Small intestine (tissue), 7 donors: ENCODE data around the gene SUSD1. TPM values are rescaled to one million over a fixed set of nuclear protein-coding genes. Genes with fewer than 3 reads are reported as not detected.

Source experiments
- DNase-seq, 2 donors: peaks; one replicate each; pipeline versions ENCODE4 v3.0.0 to v3.0.0-alpha.2; 2013
- FAIRE-seq: peaks from 2 replicates; lab custom pipeline; 2012; peaks lifted over from hg19 to GRCh38; lab: Jason Lieb, UNC
- H3K27ac ChIP-seq, 3 donors: one replicate each; pipeline ENCODE4 v1.5.1; 2013; ENCODE audit warnings: low read length in 2 of 3, mild to moderate bottlenecking in 2 of 3, control low read depth in 1 of 3, inconsistent platforms in 1 of 3, low read depth in 1 of 3, moderate library complexity in 1 of 3
- H3K27me3 ChIP-seq, 3 donors: one replicate each; pipeline ENCODE4 v1.6.1; 2013; ENCODE audit warnings: low read length in 3 of 3, inconsistent platforms in 1 of 3; ENCODE audit not compliant: control insufficient read depth in 3 of 3, insufficient read depth in 3 of 3
- H3K36me3 ChIP-seq, 3 donors: one replicate each; pipeline ENCODE4 v1.6.1; 2013; ENCODE audit warnings: low read length in 3 of 3, inconsistent platforms in 1 of 3, low read depth in 1 of 3, mild to moderate bottlenecking in 1 of 3, moderate library complexity in 1 of 3; ENCODE audit not compliant: control insufficient read depth in 3 of 3, insufficient read depth in 2 of 3
- H3K4me1 ChIP-seq, 3 donors: one replicate each; pipeline ENCODE4 v1.6.1; 2013; ENCODE audit warnings: low read length in 2 of 3, inconsistent platforms in 1 of 3, low read depth in 1 of 3, mild to moderate bottlenecking in 1 of 3, moderate library complexity in 1 of 3; ENCODE audit not compliant: control insufficient read depth in 3 of 3, insufficient read depth in 2 of 3
- H3K4me3 ChIP-seq, 3 donors: one replicate each; pipeline ENCODE4 v1.5.1; 2013; ENCODE audit warnings: low read length in 3 of 3, control low read depth in 1 of 3, inconsistent platforms in 1 of 3, low read depth in 1 of 3, mild to moderate bottlenecking in 1 of 3, moderate library complexity in 1 of 3
- H3K9me3 ChIP-seq, 2 donors: one replicate each; pipeline ENCODE4 v1.6.1; 2013; ENCODE audit warnings: low read depth in 1 of 2, low read length in 1 of 2; ENCODE audit not compliant: control insufficient read depth in 2 of 2, insufficient read depth in 1 of 2
- WGBS, 3 donors: extraction: QIAGEN DNeasy Blood & Tissue Kit; methylation state at CpG; one replicate each; pipeline ENCODE4 v1.1.7; 2013; 5-methylcytosine and 5-hydroxymethylcytosine counted together
- polyA plus RNA-seq, 4 donors: library from polyadenylated mRNA; stranded (reverse) in 3 of 4; unstranded in 1 of 4; fragments of 200-250 nt in 3 of 4; fragments of 120-200 nt in 1 of 4; gene quantifications; one replicate each; pipeline versions ENCODE4 v1.2.1 to v1.2.3, GENCODE V29; 2013
- donor health status: healthy with polysubstance abuse.
- donor health status: control.
- donor health status: control.
- donor health status: Bipolar disorder and iron deficiency.
- donor health status: healthy.

Gene SUSD1
- polyA plus RNA-seq, 4 donors, result 3.8 to 29.8 (median 7.0) TPM

- H3K27ac ChIP-seq, result no peak overlapping the region
- no peak for FAIRE-seq
- no peaks in the 10 kb centered on the region for H3K9me3 ChIP-seq
- H3K36me3 ChIP-seq, result no peaks in the 10 kb centered on the region
- no peaks in the 10 kb centered on the region for H3K4me1 ChIP-seq
- WGBS, 3 donors, result 90 to 97% (median 93%) methylated on average over 3 of the region's 3 CpGs
- no peak for DNase-seq
- no peaks in the 10 kb centered on the region for H3K27me3 ChIP-seq
- H3K4me3 ChIP-seq, result no peak overlapping the region
Measured at GRCh38 chr9:112000743-112001142, 174.4 kb downstream of the SUSD1 start.

DNA sequence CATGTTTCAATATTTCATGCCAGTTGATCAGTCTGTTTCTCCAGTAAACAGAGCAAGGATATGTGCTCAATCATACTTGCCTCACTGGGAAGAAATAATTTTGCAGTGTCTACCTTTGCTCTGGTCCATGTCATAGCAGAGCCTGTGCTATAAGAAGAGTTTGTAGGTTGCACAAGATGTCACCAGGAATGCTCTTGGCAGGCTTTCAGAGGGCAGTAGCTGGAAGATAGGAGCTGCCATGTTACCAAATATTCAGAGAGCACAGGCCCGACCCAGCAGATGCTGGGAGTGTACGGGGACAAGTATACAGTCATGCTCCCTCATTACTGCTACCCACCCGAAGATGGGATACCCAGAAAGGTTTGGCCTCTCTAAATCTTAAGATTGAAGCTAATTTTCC, 175.8 kb downstream of the SUSD1 start:
- WGBS, 3 donors, result 81 to 84% (median 82%) methylated on average over 3 of the region's 3 CpGs
- FAIRE-seq (no peak), DNase-seq (no peak)
- no peaks in the 10 kb centered on the region for H3K4me1 ChIP-seq
- no peaks in the 10 kb centered on the region for H3K36me3 ChIP-seq
- no peak overlapping the region for H3K27ac ChIP-seq
- H3K27me3 ChIP-seq, result no peaks in the 10 kb centered on the region
- H3K4me3 ChIP-seq, result no peak overlapping the region
- H3K9me3 ChIP-seq, result no peaks in the 10 kb centered on the region

- Histone ChIP-seq H3K4me1 (no peaks in the 10 kb centered on the region), H3K36me3 (no peaks in the 10 kb centered on the region), H3K27ac (no peak overlapping the region), H3K27me3 (no peaks in the 10 kb centered on the region), H3K9me3 (no peaks in the 10 kb centered on the region), H3K4me3 (no peak overlapping the region)
- 91 to 96% (median 95%) methylated on average over 5 of the region's 5 CpGs for WGBS, 3 donors
- FAIRE-seq, result no peak
- DNase-seq, result no peak
Measured at GRCh38 chr9:111997831-111998230, 177.3 kb downstream of the SUSD1 start.

DNA sequence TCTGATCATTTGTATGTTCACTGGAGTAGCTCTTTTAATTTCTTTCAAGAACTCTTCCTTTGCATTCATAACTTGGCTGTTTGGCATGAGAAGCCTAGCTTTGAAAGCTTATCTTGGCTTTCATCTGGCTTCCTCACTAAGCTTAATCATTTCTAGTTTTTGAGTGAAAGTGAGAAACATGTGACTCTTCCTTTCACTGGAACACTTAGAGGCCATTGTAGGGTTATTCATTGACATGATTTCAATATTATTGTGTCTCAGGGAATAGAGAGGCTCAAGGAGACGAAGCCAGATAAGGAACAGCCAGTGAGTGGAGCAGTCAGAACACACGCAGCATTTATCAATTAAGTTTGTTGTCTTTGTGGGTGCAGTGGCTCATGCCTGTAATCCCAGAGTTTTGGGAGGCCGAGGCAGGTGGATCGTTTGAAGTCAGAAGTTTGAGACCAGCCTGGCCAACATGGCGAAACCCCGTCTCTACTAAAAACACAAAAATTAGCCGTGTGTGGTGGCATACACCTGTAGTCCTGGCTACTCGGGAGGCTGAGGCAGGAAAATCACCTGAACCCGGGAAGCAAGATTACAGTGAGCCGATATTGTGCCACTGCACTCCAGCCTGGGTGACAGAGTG, 180.2 kb downstream of the SUSD1 start:
- H3K27ac ChIP-seq, result no peak overlapping the region
- no peak overlapping the region for H3K4me3 ChIP-seq
- DNase-seq, result peak in 1 of 2 donors; percentile 59
- H3K4me1 ChIP-seq, result no peaks in the 10 kb centered on the region
- FAIRE-seq, result no peak
- H3K9me3 ChIP-seq, result peaks cover 0 to 4% of the 10 kb centered on the region in 2 donors
- no peaks in the 10 kb centered on the region for H3K36me3 ChIP-seq
- 70 to 78% (median 70%) methylated on average over 10 of the region's 10 CpGs for WGBS, 3 donors
- no peaks in the 10 kb centered on the region for H3K27me3 ChIP-seq

GRCh38 chr9:111993319-111993718, 181.8 kb downstream of the SUSD1 start:
- WGBS, 3 donors, result 45 to 61% (median 52%) methylated on average over 1 of the region's 1 CpG
- H3K27ac ChIP-seq, result no peak overlapping the region

GRCh38 chr9:111992523-111992922, 182.6 kb downstream of the SUSD1 start:
- no peak for DNase-seq
- H3K4me1 ChIP-seq, result no peaks in the 10 kb centered on the region
- no peaks in the 10 kb centered on the region for H3K27me3 ChIP-seq
- WGBS, 3 donors, result 72 to 82% (median 76%) methylated on average over 2 of the region's 2 CpGs
- no peak overlapping the region for H3K27ac ChIP-seq
- no peak for FAIRE-seq
- H3K36me3 ChIP-seq, result no peaks in the 10 kb centered on the region
- peaks cover 0 to 4% of the 10 kb centered on the region in 2 donors for H3K9me3 ChIP-seq
- no peak overlapping the region for H3K4me3 ChIP-seq

More at GRCh38 chr9:111993319-111993718, 181.8 kb downstream of the SUSD1 start:
- peaks cover 0 to 4% of the 10 kb centered on the region in 2 donors for H3K9me3 ChIP-seq
- H3K36me3 ChIP-seq, result no peaks in the 10 kb centered on the region
- DNase-seq (no peak), FAIRE-seq (no peak)
- H3K4me1 ChIP-seq, result no peaks in the 10 kb centered on the region
- no peak overlapping the region for H3K4me3 ChIP-seq
- no peaks in the 10 kb centered on the region for H3K27me3 ChIP-seq

GRCh38 chr9:111991179-111991578, 183.9 kb downstream of the SUSD1 start:
- DNase-seq, result no peak
- Histone ChIP-seq H3K4me1 (no peaks in the 10 kb centered on the region), H3K27me3 (no peaks in the 10 kb centered on the region), H3K9me3 (peaks cover 0 to 4% of the 10 kb centered on the region in 2 donors), H3K4me3 (no peak overlapping the region), H3K27ac (no peak overlapping the region), H3K36me3 (no peaks in the 10 kb centered on the region)
- FAIRE-seq, result no peak
